ENCODE data around the gene RAB44.
"Not testable (repeated sequence)": the region's sequence is repeated elsewhere in the genome, so short reads cannot be mapped to it uniquely, and the experiment has no call there.

The RAB44 gene

GRCh38 chr6:36688063-36688738 lies 9.4 kb upstream of the RAB44 start:
- no peak for DNase-seq

DNA sequence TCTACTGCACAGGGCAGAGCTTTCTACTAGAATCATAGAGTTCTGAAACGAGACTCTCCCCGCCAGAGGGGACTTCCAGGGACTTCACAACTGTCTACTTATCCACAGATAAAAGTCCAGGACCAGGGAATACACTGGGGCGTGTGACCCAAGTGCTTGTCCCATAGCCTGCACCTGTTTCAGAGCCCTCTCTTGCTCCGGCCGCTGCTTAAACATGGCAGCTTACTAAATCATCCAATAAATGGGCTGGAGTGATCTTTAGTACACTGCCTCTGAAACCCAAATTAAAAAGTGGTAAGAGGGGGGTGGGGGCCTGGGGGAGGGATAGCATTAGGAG lies 8.9 kb upstream of the RAB44 start:
- DNase-seq, result no peak

DNA sequence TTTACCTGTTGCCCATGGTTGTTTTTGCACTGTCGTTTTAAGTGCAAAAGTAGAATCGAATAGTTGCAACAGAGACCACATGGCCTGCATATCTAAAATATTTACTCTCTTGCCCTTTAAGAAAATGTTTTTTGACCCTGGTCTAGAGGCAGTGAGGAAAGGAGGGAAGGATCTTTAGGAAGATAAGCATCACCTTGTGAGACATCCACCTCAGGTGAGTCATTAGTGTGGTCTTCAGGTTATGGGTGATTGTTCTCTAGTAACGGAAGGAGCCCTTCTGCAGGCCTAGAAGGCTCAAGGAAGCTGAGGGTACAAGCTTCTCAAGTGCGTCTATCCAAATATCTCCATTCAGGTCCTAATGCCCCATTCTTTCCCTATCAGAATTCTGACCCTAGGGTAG lies 6.6 kb upstream of the RAB44 start:
- no peak for DNase-seq

- no peak for DNase-seq
Observed at GRCh38 chr6:36691612-36692011, 6.0 kb upstream of the RAB44 start.

DNA sequence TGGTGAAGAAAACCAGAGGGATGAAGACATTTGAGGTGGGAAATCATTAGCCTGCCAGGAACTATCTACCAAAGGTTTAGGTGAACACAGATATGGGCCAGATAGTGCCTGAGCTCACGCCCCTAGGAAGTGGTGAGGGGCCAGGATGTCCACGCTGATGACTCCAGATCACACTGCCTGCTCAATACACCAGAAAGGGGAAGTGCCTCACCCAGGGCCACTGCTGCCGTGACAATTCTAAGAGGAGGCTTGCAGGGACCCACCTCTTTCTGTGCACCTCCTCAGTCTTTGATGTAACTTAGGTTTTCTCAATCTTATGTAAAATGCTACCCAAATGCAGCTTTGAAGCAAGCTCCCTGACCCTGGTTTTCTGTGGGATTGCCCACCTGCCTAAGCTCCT lies 5.4 kb upstream of the RAB44 start:
- peak; percentile 38 for DNase-seq

DNA sequence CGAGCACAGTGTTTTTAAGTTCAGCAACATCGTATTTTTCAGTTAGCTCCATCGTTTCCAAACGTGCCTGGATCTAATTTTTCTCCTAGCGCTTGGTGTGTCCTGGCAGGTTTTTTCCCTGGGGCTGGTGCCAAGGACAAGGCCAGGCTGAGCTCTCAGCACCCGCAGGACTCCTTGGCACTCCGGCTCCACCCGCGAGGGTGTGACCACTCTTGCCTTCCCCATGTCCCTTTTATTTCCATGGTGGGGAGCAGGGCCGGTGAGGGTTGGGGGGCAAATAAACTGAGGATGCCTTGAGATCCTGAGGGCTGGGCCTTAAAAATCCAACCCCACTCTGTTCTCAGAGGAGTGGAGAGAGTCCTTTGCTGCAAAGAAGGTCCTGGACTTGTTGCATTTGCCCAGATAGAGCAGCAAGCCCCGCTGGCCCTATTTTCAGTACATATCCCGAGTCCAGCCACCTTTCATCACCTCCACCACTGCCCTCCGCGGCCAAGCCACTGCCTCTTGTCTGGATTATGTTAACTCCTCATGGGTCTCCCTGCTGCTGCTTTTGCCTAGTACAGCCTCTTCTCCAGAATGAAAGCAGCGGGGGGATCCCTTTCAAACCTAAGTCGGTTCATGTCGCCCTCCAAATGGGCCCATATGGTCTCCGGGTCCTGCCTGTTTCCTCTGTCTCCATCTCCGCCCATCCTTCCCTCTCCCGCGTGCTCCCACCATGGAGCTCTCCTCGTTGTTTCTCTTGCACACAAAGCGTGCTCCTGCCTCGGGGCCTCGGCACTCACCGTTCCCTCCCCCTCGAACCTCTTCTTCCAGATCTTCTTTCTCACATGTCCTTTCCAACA lies 4.5 kb upstream of the RAB44 start:
- no peak for DNase-seq

DNA sequence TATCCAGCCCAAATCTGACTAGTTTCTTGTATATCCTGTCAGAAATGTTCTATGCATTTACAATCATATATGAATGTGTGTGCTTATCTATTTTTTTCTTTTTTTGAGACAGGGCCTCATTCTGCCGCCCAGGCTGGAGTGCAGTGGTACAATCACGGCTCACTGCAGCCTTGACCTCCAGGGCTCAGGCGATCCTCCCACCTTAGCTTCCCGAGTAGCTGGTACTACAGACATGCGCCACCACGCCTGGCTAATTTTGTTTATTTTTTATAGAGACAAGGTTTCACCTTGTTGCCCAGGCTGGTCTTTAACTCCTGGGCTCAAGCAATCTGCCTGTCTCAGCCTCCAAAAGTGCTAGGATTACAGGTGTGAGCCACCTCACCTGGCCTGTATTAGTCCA lies 3.0 kb upstream of the RAB44 start:
- no peak for DNase-seq

GRCh38 chr6:36695414-36695813 lies 2.2 kb upstream of the RAB44 start:
- no peak for DNase-seq

GRCh38 chr6:36698196-36698595 lies 570 bp downstream of the RAB44 start:
- DNase-seq, result no peak

GRCh38 chr6:36698871-36699271 lies 1.2 kb downstream of the RAB44 start:
- no peak for DNase-seq

DNA sequence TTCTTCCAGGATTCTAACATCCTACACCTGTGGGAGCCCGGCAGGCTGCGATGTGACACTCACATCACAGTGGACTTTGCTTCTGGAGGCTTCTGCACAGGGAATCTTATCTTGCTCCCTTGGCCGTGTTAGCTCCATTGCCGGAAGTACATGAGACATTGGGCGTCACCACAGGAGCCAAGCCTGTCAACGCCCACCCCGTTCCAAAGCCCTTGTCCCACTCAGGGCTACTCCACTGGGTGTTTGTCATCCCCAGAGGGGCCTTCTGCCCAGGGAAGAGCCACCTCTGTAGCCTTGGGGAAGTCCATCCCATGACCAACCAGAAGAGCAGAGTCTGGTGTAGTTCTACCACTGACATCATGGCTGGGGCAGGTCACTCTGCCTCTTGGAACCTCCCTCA lies 1.7 kb downstream of the RAB44 start:
- DNase-seq, result no peak

DNA sequence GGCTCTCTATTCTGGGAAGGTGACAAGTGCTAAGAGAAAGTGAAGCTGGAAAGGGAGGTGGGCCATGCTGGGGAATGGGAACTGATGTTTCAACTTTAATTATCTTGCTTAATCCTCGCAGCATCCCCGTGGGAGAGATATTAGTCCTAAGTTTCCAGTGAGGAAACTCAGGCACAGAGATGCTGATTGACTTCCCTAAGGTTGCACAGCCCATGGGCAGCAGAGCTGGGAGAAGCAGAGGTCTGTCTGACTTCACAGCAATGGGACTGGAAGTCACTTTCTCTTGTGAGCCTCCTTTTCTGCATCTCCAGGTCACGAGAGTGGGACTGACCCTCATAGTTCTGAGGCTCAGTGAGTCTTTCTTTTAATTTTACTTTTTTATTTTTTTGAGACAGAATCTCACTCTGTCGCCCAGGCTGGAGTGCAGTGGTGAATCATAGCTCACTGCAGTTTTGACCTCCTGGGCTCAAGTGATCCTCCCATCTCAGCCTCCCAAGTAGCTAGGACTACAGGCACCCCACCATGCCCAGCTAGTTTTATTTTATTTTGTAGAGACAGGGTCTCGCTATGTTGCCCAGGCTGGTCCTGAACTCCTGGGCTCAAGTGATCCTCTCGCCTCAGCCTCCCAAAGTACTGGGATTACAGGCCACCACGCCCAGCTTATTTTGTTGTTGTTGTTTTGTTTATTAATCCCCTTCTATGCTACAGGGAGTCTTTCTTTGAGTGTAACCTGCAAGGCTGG lies 2.6 kb downstream of the RAB44 start:
- no peak for DNase-seq

GRCh38 chr6:36700831-36701230 lies 3.2 kb downstream of the RAB44 start:
- no peak for DNase-seq

DNA sequence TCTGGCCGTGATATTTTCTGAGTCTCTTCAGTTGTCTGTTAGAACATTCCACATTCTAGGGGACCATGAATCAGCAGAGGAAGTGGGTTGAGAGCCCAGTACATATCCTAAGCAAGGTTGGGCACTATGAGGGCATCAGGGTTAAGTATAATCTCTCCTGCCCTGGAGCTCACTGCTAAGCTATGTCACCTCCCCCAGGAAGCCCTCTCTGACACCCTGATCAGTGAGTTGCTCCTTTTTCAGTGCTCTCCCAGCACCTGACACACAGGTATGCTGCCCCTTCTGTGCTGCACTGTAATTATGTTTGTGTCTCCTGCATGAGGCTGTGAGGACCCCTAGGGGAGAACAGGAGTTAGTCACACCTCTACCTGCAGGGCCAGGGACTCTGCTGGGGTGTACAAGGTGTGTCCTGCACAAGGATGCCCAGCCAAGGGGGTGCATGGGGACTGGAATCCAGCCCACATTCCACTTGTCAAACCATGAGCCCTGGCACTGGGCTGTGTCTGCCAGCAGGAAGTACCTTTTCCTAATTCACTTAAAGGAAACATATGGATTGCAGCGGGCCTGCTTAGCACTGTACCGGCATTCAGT lies 3.9 kb downstream of the RAB44 start:
- peak; percentile 42 for DNase-seq

GRCh38 chr6:36702656-36703055 lies 5.0 kb downstream of the RAB44 start:
- DNase-seq, result no peak

DNA sequence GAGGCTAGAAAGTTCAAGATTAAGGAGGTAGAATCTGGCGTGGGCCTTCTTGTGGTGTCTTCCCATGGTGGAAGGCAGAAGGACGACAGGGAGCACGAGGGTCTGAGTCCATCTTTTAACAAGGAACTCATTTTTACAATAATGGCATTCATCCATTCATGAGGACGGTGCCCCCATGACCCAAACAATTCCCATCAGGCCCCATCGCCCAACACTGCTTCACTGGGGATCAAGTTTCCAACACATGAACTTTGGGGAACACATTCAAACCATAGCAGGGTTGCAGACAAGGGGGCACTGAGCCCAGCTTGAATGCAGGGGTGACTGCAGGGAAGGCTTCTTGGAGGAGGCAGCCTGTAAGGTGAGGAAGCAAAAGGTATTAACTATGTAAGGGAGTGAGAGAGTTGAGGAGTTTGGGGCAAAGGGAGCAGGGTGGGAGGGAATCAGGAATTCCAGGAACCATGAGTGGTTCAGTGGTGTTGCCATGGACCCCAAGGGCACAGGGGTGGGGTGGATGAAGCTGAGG lies 5.5 kb downstream of the RAB44 start:
- no peak for DNase-seq

DNA sequence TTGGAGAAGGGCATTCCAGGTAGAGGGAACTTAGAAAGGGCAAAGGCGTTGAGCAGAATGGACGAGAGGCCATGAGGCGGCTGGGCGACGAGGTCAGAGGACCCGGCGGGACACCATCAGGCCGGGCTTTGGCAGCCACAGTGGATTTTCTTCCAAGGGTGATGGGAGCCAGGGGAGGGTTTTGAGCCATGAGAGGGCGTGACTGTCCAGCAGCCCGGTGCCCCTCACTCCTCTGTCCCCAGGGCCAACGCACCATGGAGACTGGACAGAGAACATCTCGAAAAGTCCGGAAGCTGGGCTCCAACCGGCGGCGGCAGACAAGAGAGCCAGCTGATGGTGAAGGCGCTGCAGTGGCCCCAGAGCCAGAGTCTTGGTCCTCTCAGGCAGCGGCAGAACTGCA lies 6.4 kb downstream of the RAB44 start:
- DNase-seq, result no peak

- not testable (repeated sequence) for DNase-seq
Observed at GRCh38 chr6:36704961-36705577, 7.4 kb downstream of the RAB44 start.

- DNase-seq, result no peak
Observed at GRCh38 chr6:36706339-36706738, 8.7 kb downstream of the RAB44 start.

GRCh38 chr6:36712816-36713215 lies 15.2 kb downstream of the RAB44 start:
- DNase-seq, result no peak

- no peak for DNase-seq
Observed at GRCh38 chr6:36713846-36714245, 16.2 kb downstream of the RAB44 start.

DNA sequence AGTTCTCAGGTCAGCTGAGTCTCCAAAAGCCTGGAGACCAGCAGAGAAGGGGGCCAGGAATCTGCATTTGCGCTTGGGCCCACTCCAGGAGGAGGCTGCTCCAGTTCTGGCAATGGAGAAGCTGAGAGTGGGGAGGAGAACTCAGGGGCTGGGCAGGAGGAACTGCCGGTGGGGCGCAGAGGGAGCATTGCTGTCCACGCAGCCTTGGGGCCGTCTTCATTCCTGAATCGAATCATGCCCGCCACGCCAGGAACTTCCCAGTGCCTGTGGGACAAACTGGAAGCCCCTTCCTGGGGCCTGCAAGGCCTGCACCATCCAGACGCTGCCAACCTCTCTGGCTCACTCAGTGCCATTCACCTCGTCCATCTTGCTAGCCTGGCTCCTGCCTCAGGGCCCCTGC lies 16.9 kb downstream of the RAB44 start:
- DNase-seq, result no peak

GRCh38 chr6:36715469-36715868 lies 17.8 kb downstream of the RAB44 start:
- no peak for DNase-seq

Data from GDM1 (cell line).